GM12875 (cell line): ENCODE results near the gene GRK5.

Experiments used
- H3K4me3 ChIP-seq: one replicate; pipeline ENCODE4 v1.5.1; 2011; ENCODE audit warnings: low read depth, low read length, control low read depth
- TF ChIP-seq, protein P1 (sequence below): IDR thresholded peaks from 2 replicates; pipeline ENCODE4 v1.5.1; 2011; ENCODE audit warnings: low read depth, mild to moderate bottlenecking, control low read depth, inconsistent platforms, low read length, moderate library complexity, borderline replicate concordance; ENCODE audit not compliant: insufficient read depth

GRK5 gene

DNA sequence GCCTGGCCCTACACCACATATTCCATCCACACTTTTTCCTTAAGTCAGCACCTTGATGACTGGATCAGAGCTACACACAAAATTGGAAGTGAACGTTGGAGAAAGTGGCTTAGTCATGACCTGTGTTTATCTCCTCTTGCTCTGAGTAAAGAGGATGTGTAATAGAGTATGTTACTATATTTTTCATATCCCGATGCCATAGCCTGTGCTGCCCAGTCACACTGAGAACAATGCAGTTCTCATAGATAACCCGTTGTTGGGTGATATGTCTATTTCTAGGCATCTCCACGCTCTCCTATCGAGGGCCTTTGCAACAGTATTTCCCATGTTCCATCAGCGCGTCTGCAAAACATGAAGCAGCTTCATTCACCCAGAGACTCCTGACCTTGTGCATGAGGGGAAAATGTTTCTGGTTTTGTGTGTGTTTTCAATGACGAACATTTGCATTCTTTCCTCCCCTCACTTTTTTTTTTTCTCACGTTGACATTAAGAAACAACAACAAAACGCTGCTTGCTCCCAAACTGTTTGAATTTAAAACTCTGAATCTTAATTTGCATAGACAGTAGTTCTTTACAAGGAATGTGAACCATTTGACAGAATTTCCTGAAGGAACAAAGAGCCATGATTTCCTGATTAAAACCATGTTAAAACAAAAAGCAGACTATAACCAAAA lies 43.4 kb downstream of the GRK5 start:
- TF ChIP-seq, protein P1, sequence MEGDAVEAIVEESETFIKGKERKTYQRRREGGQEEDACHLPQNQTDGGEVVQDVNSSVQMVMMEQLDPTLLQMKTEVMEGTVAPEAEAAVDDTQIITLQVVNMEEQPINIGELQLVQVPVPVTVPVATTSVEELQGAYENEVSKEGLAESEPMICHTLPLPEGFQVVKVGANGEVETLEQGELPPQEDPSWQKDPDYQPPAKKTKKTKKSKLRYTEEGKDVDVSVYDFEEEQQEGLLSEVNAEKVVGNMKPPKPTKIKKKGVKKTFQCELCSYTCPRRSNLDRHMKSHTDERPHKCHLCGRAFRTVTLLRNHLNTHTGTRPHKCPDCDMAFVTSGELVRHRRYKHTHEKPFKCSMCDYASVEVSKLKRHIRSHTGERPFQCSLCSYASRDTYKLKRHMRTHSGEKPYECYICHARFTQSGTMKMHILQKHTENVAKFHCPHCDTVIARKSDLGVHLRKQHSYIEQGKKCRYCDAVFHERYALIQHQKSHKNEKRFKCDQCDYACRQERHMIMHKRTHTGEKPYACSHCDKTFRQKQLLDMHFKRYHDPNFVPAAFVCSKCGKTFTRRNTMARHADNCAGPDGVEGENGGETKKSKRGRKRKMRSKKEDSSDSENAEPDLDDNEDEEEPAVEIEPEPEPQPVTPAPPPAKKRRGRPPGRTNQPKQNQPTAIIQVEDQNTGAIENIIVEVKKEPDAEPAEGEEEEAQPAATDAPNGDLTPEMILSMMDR: no peak
- no peak overlapping the region for H3K4me3 ChIP-seq

DNA sequence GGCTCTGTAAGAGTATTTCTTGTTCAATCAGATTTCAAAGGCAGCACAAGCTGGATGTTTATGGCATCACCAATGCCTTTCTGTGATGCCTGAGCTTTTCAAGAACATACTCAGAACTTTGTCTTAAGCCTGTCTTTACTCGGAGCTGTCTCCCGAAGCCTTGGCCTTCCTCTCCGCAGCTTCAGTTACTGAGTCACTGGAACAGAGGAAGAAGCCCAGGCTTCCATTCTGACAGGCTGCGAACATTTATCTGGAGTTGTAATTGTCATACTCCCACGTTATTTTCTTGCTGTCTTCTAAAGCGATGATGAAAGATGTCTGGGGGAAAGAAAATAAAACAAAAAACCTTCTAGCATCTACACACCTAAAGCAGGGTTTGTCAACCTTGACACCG lies 43.9 kb downstream of the GRK5 start:
- TF ChIP-seq, protein P1: no peak

DNA sequence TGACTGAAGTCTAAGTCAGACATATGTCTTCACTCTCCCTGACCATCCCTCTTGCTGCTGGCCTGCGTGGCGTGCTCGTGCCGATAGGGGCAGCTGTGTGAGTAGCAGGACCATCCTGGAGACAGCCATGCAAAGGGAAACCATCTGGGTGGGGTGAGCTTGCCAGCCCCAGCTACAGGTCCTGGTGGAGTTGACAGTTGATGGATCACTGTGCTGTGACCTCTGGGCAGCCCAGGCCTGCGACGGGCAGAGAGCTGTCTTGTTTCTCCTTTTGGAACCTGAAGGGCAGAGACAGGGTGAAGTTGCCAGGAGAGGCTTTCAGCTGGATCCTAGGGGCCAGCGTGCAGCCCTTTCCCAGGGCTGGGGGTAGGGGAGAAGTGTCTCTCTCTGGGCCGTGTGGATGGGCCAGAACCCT lies 44.7 kb downstream of the GRK5 start:
- TF ChIP-seq, protein P1: no peak

More for the DNA sequence above, 43.9 kb downstream of the GRK5 start:
- no peak overlapping the region for H3K4me3 ChIP-seq

DNA sequence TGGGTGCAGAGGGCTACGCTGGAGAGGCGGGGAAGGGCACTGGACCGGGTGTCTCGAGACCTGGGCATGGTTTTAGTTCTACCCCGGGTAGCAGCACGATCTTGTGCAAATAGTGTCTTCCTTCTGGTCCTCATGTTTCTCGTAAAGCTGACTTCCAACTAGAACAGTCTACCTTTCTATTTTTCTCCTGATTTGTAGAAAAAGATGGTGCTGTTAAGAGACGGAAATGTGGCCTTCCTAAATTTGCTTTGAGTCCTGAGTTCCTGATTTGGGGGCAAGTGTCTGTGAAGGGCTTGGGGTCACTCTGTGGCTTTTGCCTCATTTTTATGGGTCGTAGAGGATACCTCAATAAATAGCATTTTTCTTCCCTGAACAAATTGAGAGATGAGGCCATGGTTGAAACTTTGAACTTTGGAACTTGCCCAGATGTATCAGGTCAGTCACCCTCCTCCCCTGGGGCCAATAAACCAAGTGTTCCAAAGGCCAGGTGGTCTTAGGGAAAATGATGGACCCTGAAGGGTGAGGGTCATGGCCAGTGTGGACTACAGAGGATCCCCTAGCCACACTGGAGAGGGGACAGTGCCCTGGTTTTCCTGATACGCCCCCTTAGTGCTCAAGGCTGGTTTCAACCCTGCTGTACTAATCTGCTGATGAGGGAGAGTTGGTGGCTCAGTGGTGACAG lies 45.2 kb downstream of the GRK5 start:
- no peak overlapping the region for H3K4me3 ChIP-seq
- TF ChIP-seq, protein P1: no peak

More for the DNA sequence above, 44.7 kb downstream of the GRK5 start:
- H3K4me3 ChIP-seq: no peak overlapping the region

DNA sequence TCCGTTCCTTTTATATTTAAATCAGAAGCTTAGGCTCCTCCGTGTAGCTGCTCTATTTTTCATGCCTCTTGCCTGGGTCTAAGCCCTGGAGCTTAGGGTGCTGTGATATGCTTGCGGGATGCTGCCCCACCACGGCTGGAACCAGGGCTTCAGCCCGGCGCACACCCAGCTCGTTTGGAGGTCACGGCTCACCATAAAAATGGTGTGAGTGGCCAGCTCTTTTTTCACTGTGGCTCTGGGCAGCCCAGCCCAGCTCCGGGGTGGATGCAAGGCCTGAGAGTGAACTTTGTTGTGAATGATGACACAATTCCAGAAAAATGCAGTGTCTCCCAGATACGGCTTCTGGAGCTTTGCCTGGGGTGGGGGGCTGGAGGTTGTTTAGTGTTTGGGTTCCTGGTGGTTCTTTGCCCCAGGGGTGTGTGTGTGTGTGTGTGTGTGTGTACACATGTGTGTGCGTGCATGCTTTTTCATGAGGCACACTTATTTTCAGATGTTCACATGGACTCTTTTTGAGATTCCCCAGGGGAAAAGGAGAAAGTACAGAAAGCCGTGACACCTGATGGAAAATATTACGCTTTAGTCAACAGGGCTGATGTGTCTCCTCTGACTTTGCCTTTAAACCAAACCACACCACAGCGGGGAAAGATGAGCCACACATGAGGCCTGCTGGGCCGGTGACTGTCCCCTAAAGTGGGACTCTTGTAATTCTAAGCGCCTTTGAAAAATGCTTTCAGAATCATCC lies 46.2 kb downstream of the GRK5 start:
- no peak overlapping the region for H3K4me3 ChIP-seq
- TF ChIP-seq, protein P1: no peak

DNA sequence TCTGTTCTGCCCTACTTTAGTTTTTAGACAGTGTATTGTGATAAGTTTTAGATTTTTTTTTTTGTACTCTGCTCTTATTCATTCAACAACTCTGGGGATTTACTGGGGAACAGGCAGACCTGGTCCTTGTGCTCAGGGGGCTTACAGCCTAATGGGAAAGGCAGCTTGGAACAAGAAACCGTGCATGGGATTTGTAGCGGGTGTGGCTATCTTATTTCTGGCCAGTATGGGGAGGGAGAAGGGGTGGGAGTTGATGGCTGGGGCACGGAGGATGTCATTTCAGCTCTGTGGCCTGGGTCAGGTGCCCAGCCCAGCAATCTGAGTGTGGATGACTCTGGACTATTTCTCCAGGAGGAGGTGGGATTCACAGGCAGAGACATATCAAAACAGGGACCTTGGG lies 47.0 kb downstream of the GRK5 start:
- no peak overlapping the region for H3K4me3 ChIP-seq
- TF ChIP-seq, protein P1: no peak
